Natural killer cell treated with Interleukin-12 subunit alpha and Interleukin-12 subunit beta and Interleukin-15 and Interleukin-18, amount 100 ng/mL, for 72 hours (primary cell): ENCODE measurements around the gene RGS12. TPM values are rescaled to one million over a fixed set of nuclear protein-coding genes. Genes with fewer than 3 reads are reported as not detected.

Experiments
- ATAC-seq, 2 donors: fragments of 150-1000 bp; cut with Tn5 transposase in 1 of 2; sonication (Bioruptor Pico), chemical (Tn5 transposase) in 1 of 2; 2 replicates each; pipeline ENCODE4 v1.10.0; 2021
- DNase-seq: peaks from one replicate; pipeline ENCODE4 v3.0.0; 2022; ENCODE audit warnings: low spot score
- H3K27ac Mint-ChIP-seq, 2 donors: 1 replicate in 1 of 2; 2 replicates in 1 of 2; pipeline ENCODE4 v1.8.0; 2022; ENCODE audit warnings: mixed read lengths in 2 of 2, mild to moderate bottlenecking in 1 of 2, moderate library complexity in 1 of 2
- H3K27me3 Mint-ChIP-seq, 2 donors: 1 replicate in 1 of 2; 2 replicates in 1 of 2; pipeline ENCODE4 v1.8.0; 2022; ENCODE audit warnings: mixed read lengths in 2 of 2
- H3K36me3 Mint-ChIP-seq: one replicate; pipeline ENCODE4 v1.8.0; 2022; ENCODE audit warnings: mixed read lengths
- H3K4me1 Mint-ChIP-seq, 2 donors: 1 replicate in 1 of 2; 2 replicates in 1 of 2; pipeline ENCODE4 v1.8.0; 2022; ENCODE audit warnings: low read depth in 2 of 2, mixed read lengths in 2 of 2, mild to moderate bottlenecking in 1 of 2
- H3K4me3 Mint-ChIP-seq: one replicate; pipeline ENCODE4 v1.8.0; 2022; ENCODE audit warnings: mixed read lengths
- H3K9me3 Mint-ChIP-seq: 2 replicates; pipeline ENCODE4 v1.8.0; 2022; ENCODE audit warnings: mixed read lengths
- total RNA-seq, 2 donors: library from RNA; stranded (reverse); gene quantifications; one replicate each; pipeline ENCODE4 v1.2.3, GENCODE V29; 2022

RGS12 gene
- total RNA-seq, 2 donors from 2014 or later = 1.9 to 7.0 TPM

- no peak for ATAC-seq
- no peak for DNase-seq
- H3K27ac Mint-ChIP-seq = no peak overlapping the region
- H3K27me3 Mint-ChIP-seq = no peaks in the 10 kb centered on the region
- no peaks in the 10 kb centered on the region for H3K36me3 Mint-ChIP-seq
- no peak overlapping the region for H3K4me3 Mint-ChIP-seq
- no peaks in the 10 kb centered on the region for H3K9me3 Mint-ChIP-seq
- peaks cover 7 to 8% of the 10 kb centered on the region in 2 donors for H3K4me1 Mint-ChIP-seq
Observed at GRCh38 chr4:3338321-3338838, 45.6 kb downstream of the RGS12 start.

DNA sequence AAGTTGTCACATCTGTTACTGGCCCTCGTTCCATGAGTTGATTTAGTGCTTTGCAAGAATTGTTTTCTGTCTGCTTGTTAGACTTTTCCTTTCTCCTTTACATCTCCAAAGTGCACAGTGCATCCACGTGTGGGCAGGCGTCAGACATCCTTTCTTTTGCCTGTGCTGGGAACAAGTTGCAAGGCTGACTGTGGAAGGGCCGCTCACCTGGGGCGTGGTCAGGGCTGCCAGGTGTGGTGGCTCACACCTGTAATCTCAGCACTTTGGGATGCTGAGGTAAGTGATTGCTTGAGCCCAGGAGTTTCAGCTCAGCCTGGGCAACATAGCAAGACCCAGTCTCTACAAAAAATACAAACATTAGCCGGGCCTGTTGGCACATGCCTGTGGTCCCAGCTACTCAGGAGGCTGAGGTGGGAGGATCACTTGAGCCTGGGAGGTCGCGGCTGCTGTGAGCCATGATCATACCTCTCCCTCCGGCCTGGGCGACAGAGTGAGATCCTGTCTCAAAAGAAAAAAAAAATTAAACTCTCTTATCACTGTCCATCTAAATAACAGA, 46.2 kb downstream of the RGS12 start:
- Mint-ChIP-seq H3K36me3 (no peaks in the 10 kb centered on the region), H3K27me3 (no peaks in the 10 kb centered on the region), H3K9me3 (no peaks in the 10 kb centered on the region), H3K4me1 (peaks cover 7 to 8% of the 10 kb centered on the region in 2 donors), H3K27ac (no peak overlapping the region), H3K4me3 (no peak overlapping the region)
- no peak for DNase-seq
- ATAC-seq = no peak

DNA sequence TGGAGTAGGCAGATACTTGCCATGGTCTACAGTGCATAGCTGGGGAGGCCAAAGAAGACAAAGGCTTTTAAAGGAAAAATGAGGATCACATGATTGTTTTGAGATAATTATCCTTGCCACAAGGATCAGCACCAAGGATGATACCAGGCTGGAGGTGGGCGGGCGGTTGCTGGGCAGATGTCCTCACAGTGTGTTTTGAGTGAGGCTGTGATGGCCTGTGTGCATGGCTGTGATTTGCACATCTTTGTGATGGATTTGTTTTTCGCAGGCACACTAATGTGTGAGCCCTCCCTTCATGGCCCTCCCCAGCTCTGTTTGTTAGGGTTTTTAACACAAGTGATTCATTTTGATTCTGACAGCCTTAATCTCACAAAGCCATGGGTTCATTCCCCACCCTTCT, 46.8 kb downstream of the RGS12 start:
- H3K27ac Mint-ChIP-seq = no peak overlapping the region
- no peak for ATAC-seq
- no peak for DNase-seq

DNA sequence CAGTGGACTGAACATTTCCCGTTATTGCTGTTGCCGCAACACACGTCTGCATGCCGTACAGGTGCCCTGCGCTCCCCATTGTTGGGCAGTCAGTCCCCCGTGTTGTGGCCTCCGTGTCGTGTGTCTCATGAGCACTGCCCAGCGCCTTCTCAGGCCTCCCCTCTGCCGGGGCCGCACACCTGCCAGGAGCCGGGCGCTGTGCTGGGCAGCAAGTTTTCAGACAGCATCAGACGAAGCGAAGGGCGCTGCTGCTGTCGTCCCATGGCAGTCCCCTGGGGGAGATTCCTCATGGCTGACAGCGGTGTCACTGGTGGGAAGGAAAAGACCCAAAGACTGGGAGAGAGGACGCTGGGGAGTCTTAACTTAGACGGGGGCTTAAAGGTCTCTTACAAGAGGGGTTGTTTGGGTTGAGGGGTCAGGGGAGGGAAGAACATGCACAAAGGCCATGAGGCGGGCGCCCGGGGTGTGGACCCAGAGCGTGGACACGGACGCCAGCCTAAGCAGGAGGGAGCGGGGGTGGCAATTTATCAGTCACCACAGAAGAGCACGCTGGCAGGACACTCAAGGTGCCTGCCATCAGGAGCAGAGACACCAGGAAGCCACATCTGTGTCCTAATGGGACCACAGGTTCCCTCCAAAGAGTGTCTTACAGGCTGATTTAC, 47.3 kb downstream of the RGS12 start:
- no peak for ATAC-seq
- no peak for DNase-seq
- H3K4me3 Mint-ChIP-seq = no peak overlapping the region
- H3K4me1 Mint-ChIP-seq = peaks cover 7 to 8% of the 10 kb centered on the region in 2 donors
- no peaks in the 10 kb centered on the region for H3K27me3 Mint-ChIP-seq
- H3K36me3 Mint-ChIP-seq = no peaks in the 10 kb centered on the region
- H3K27ac Mint-ChIP-seq = no peak overlapping the region
- H3K9me3 Mint-ChIP-seq = no peaks in the 10 kb centered on the region

More for the DNA sequence above, 46.8 kb downstream of the RGS12 start:
- H3K4me3 Mint-ChIP-seq = no peak overlapping the region
- no peaks in the 10 kb centered on the region for H3K36me3 Mint-ChIP-seq
- H3K4me1 Mint-ChIP-seq = peaks cover 7 to 8% of the 10 kb centered on the region in 2 donors
- H3K27me3 Mint-ChIP-seq = no peaks in the 10 kb centered on the region
- no peaks in the 10 kb centered on the region for H3K9me3 Mint-ChIP-seq

- Mint-ChIP-seq H3K4me1 (peaks cover 7 to 8% of the 10 kb centered on the region in 2 donors), H3K27ac (no peak overlapping the region), H3K9me3 (no peaks in the 10 kb centered on the region), H3K4me3 (no peak overlapping the region), H3K36me3 (no peaks in the 10 kb centered on the region), H3K27me3 (no peaks in the 10 kb centered on the region)
- ATAC-seq (no peak), DNase-seq (no peak)
Observed at GRCh38 chr4:3340700-3341083, 47.9 kb downstream of the RGS12 start.

DNA sequence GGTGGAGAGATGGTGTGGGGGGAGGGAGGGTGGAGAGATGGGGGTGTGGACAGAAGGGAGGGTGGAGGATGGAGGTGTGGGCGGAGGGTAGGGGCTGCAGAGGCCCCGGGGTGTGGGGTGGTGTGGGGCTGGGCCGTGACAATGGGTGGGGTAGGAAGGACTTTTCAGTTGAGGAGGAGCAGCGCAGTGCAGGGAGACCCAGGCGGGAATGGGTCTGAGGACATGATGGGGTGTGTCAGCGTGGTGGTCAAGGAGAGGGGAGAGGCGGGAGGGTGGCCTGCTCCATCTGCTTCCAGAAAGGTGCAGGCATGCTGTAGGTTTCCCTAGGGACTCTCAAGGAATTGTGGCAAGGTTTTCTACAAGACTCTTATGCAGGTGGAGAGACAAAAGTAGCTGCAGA, 48.9 kb downstream of the RGS12 start:
- H3K4me1 Mint-ChIP-seq = peaks cover 16 to 17% of the 10 kb centered on the region in 2 donors
- no peak overlapping the region for H3K4me3 Mint-ChIP-seq
- DNase-seq = no peak
- no peak overlapping the region for H3K27ac Mint-ChIP-seq
- no peaks in the 10 kb centered on the region for H3K36me3 Mint-ChIP-seq
- H3K27me3 Mint-ChIP-seq = peaks cover 0 to 2% of the 10 kb centered on the region in 2 donors
- H3K9me3 Mint-ChIP-seq = no peaks in the 10 kb centered on the region
- no peak for ATAC-seq

DNA sequence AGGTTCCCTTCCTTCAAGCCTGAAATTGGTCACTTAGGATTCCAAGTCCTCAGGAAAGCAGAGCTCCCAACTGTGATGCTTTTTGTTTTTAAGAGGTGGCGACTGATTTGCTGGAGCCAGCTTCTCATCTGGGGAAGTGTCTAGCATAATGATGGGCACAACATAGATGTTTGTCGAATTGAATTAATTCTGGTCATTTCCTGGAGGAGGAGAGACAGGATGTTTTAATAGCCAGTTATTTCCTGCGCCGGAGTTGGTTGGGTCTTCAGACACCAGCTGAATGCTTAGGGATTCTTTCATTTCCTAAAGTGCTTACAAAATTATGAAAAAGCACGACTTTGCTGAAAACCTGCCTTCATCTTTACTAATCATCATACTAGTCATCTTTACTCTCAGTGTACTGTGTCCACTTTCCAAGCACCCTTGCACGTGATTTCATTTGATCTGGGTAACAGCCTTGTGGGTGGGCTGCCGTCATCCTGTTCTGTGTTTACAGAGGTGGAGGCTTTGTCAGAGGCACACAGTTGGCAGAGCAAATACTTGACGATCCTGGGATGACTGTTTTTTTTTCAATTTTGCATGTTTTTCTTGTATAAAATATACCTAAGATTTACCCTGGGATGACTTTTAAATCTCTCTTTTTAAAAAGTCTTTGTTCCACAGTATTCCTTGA, 49.5 kb downstream of the RGS12 start:
- no peak for DNase-seq
- H3K36me3 Mint-ChIP-seq = no peaks in the 10 kb centered on the region
- H3K4me1 Mint-ChIP-seq = peaks cover 16 to 17% of the 10 kb centered on the region in 2 donors
- no peak overlapping the region for H3K4me3 Mint-ChIP-seq
- H3K27me3 Mint-ChIP-seq = peaks cover 0 to 2% of the 10 kb centered on the region in 2 donors
- no peak for ATAC-seq
- no peaks in the 10 kb centered on the region for H3K9me3 Mint-ChIP-seq
- H3K27ac Mint-ChIP-seq = no peak overlapping the region

Other genes starting within 250 kb of the RGS12 start
- not detected for gene HTT-AS, start 218.5 kb upstream of the RGS12 start, total RNA-seq
- gene HTT, start 218.3 kb upstream of the RGS12 start, total RNA-seq = 100 to 1,000 TPM in 1 of 2 donors, 10 to 100 TPM in 1; 62.4 to 116 TPM
- gene MSANTD1, start 43.9 kb upstream of the RGS12 start, total RNA-seq = 1 to 10 TPM; 1.8 to 2.0 TPM
- not detected for gene HGFAC, start 148.9 kb downstream of the RGS12 start, total RNA-seq
- under 1 TPM in 1 of 2 donors, not detected in 1; 0.17 TPM for gene DOK7, start 170.3 kb downstream of the RGS12 start, total RNA-seq
- gene LRPAP1, start 239.4 kb downstream of the RGS12 start, total RNA-seq = 100 to 1,000 TPM; 101 to 118 TPM